Hepatic stellate cell (primary cell): Measurements from ENCODE around the gene WNT3A.

Experiments
- DNase-seq: peaks from one replicate; pipeline ENCODE4 v3.0.0; 2011; ENCODE audit warnings: low spot score

WNT3A gene

DNA sequence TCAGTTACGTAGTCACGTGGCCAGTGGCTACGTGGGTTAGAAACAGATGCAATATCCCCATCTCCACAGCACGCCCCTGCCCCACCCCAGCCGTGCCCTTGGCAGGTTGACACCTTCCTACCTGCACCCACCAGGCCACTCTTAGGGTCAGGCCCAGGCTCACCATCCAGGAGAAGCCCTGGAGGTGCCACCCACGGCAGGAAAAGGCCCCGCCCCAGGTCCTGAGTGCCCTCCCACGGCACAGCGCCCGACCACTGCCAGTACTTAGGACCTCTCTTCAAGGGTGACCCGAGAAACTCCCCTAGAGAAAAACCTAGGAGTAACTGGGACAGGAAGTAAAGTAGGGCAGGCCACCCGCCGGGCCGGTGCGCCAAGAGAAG is 94.8 kb downstream of the WNT3A start:
- no peak for DNase-seq

- peak; percentile 66 for DNase-seq
Measured at GRCh38 chr1:228101994-228102790, 95.4 kb downstream of the WNT3A start.

- peak; percentile 99 for DNase-seq
Measured at GRCh38 chr1:228102791-228103620, 96.2 kb downstream of the WNT3A start, which contains the start of gene C1orf35. Gene C1orf35 (minus strand): TSS chr1:228103325. CDS start chr1:228103227, 98 bp downstream.

- DNase-seq = no peak
Measured at GRCh38 chr1:228104526-228105269, 97.9 kb downstream of the WNT3A start.

DNA sequence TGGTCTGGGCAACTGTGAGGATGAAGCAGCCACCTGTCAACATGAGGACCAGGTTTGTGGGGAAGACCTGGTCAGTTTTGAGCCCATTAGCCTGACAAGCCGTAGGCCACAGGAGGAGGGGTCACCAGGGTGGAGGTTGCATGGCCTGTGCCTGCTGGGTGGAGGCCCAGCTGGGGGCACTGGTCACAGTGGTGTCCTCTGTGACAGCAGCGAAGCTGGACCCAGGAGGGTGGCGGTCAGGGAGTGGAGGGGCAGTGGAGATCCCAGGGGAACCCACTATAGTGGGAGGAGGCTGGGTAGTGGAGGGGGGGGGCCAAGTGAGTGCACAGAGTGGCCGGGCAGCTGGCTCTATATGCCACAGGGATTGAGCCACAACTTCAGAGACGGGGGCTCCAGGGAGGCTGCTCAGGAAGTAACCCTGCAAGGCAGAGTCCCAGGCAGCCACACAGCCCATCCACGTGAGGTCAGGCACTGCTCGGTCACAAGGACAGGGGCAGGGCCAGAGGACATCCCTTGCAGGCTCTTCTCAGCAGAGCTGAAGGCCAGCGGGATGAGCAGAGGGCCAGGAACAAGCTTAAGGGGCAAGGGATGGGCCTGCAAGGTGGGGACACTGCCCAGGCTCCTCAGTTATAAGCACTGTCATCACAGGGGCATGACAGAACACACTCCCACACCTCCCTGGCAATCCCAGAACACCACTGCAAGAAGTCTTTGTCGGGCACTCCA is 98.6 kb downstream of the WNT3A start:
- no peak for DNase-seq

DNA sequence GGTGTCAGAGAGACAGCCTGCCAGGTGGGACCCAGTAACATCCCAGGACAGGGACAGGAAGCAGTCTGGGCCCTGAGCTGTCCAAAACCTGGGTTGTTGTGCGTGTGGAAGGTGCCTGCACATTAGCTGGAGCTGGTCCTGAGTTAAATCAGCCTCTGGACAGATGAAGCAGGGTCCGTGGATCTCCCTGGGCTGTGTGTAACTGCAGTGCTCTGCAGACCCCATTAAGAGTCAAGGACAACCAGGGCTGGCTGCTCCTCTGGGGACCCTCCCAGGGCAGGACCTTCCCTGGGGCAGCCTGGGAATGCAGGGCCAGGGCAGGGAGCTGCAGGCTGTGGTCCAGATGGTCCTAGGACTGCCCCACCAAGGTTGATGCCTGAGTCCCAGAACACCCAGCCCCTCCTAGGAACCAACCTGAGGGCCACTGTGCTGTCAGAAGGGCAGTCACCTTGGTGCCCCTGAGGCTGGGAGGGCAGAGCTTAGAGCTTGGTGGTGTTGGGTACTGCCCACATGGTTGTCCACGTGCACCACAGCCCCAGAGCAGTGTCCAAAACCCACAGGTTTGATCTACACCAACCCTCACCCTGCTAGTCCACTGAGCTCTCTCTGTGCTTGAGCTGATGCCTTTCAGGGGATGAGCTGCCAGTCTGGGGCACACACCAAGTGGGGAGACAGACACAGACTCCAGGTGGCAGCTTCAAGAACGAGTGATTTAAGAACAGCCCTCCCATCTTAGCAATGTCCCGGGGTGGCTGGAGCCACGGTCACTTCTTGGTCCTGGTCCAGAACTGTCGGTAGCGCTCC is 99.4 kb downstream of the WNT3A start:
- DNase-seq = no peak

DNA sequence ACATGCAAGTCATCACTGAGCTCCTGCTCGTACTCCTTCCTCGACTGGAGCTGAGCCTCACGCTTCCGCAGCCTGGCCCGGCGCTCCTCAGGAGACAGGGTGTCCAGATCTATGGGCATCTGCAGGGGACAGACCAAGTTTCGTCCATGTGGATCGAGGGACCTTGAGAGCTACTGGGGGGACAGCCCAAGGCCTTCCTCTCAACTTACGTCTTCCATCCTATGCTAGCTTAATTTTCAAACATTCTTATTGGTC is 99.9 kb downstream of the WNT3A start:
- DNase-seq = no peak

DNA sequence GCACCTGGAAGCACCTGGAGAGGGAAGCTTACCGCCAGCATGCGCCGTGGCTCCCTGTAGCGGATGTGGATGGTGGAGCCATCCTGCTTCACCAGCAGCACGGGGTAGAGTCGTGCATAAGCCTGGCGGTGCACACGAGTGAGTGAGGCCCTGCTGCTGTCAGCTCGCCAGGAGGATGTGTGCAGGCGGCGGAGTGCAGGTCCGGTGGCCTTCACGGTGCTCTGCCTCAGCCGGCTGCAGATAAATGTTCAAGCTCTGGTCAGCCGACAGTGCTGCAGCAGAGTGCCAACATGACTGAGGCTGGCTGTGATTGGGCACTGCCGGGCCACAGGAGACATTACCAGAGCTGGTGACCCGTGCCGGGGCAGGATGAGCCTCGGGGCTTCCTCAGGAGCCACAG is 100.8 kb downstream of the WNT3A start:
- no peak for DNase-seq

- no peak for DNase-seq
Measured at GRCh38 chr1:228108055-228108690, 101.4 kb downstream of the WNT3A start.

- DNase-seq = no peak
Measured at GRCh38 chr1:228108742-228109072, 101.9 kb downstream of the WNT3A start.

GRCh38 chr1:228109073-228109961 is 102.5 kb downstream of the WNT3A start, which contains the start of gene MRPL55:
Gene MRPL55 (minus strand): TSS chr1:228109299. CDS start chr1:228108260, 1,039 bp downstream.
- peak; percentile 96 for DNase-seq

GRCh38 chr1:228109962-228110488 is 103.2 kb downstream of the WNT3A start:
- DNase-seq = no peak

DNA sequence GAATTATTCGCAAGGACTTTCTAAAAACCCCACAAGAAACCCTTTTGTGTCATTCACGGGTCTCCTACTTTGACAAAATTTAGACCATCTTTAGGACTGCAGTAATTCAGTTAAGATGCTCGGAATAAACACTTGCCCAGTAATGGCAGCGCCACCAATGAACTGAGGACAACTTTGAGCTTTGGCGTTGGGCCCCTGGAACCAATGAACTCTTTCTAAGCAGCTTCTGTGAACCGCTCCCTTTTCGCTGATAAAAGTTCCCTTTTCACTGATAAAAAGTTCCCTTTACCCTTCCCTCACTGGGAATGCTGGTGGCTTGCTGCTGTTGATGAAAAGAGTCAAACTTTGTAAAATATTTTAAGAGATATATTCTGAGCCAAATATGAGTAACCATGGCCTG is 103.8 kb downstream of the WNT3A start:
- no peak for DNase-seq
